ENCODE measurements around the gene TNNI2. TPM values are rescaled to one million over a fixed set of nuclear protein-coding genes. Genes with fewer than 3 reads are reported as not detected.

Gene TNNI2
- total and polyA plus RNA-seq, 2 donors (not counting 3 experiments of a cell fraction or from before 2014, with no cell fraction given) = not detected

DNA sequence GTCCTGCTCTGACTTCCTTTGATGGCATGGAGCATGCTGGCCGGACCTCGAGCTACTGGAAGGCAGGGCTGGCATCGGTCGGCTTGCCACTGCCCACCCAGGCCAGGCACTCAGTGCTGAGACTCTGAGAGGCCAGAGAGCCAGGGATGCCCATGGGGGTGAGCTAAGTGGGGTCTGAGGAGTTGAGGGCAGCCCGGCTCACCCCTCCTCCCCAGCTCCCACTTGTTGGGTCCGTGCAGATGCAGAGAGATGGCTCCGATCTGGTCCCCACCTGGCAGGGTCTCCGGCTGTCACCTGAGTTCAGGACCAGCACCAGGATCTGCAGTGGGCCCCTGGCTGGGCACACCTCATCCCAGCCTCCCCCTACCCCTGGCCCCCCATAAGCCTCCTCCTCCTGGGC, 27.4 kb downstream of the TNNI2 start:
- Histone ChIP-seq H3K9me1 (replicated peaks; ENCODE audit: control insufficient read depth, extremely low read depth, insufficient read depth, low read length) (no peaks in the 10 kb centered on the region), H4K20me1 (replicated peaks; ENCODE audit: control insufficient read depth, extremely low read depth, insufficient read depth, low read length) (no peaks in the 10 kb centered on the region), H3K27ac (ENCODE audit: insufficient read depth, low read depth, low read length) (no peak overlapping the region), H3K4me3 (replicated peaks in 1 of 3; ENCODE audit: insufficient read depth in 1 of 3, low read depth in 1 of 3, low read length in 3 of 3) (no peak overlapping the region), H3K9me3 (replicated peaks; ENCODE audit: control insufficient read depth, insufficient read depth, low read length) (no peaks in the 10 kb centered on the region), H3K27me3 (ENCODE audit: control insufficient read depth in 2 of 2, insufficient read depth in 2 of 2, low read length in 2 of 2) (peaks cover 0 to 3% of the 10 kb centered on the region in 2 experiments), H3K36me3 (ENCODE audit: control insufficient read depth in 2 of 2, extremely low read depth in 1 of 2, insufficient read depth in 2 of 2, low read length in 2 of 2) (no peaks in the 10 kb centered on the region), H3K9ac (replicated peaks; ENCODE audit: extremely low read depth, insufficient read depth, low read length) (no peak overlapping the region), H3K4me2 (ENCODE audit: insufficient read depth, low read length) (no peak overlapping the region), H3K79me2 (ENCODE audit: control insufficient read depth, insufficient read depth, low read length) (no peaks in the 10 kb centered on the region), H2AFZ (ENCODE audit: low read depth, low read length) (no peak overlapping the region), H3K4me1 (ENCODE audit: control insufficient read depth, extremely low read depth, insufficient read depth, low read length) (peaks cover 12% of the 10 kb centered on the region)
- no peak for FAIRE-seq
- BruUV-seq (replicated peaks) = no TSS peak
- intact Hi-C loops (cut with micrococcal nuclease) (no loop called here), dilution Hi-C loops (cut with MboI; ENCODE audit: extremely low pct_ligation_motif_present, low sequenced_read_pairs) (no loop called here)
- DNase-seq (ENCODE audit: low read depth, low spot score) = no peak
- TF ChIP-seq FOS (IDR thresholded peaks at IDR 0.05; ENCODE audit: borderline replicate concordance, insufficient read depth, low read length) = no peak
- no peak for TF ChIP-seq EZH2 (IDR thresholded peaks at IDR 0.05; ENCODE audit: borderline replicate concordance, low read depth, low read length, severe bottlenecking)
- no peak for TF ChIP-seq POLR2AphosphoS5 (IDR thresholded peaks at IDR 0.05; ENCODE audit: insufficient read depth, low read depth, low read length)
- no peak for TF ChIP-seq MYC (IDR thresholded peaks at IDR 0.05; ENCODE audit: low read depth, low read length)
- TF ChIP-seq GATA2 (IDR thresholded peaks at IDR 0.05; ENCODE audit: insufficient read depth, insufficient read length, low read depth, low read length) = no peak
- TF ChIP-seq, protein P1, sequence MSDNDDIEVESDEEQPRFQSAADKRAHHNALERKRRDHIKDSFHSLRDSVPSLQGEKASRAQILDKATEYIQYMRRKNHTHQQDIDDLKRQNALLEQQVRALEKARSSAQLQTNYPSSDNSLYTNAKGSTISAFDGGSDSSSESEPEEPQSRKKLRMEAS (IDR thresholded peaks at IDR 0.05; ENCODE audit: insufficient read depth, insufficient read length) = no peak
- TF ChIP-seq POLR2A (IDR thresholded peaks at IDR 0.05; ENCODE audit: low read depth, low read length) = no peak
- TF ChIP-seq, protein P2, sequence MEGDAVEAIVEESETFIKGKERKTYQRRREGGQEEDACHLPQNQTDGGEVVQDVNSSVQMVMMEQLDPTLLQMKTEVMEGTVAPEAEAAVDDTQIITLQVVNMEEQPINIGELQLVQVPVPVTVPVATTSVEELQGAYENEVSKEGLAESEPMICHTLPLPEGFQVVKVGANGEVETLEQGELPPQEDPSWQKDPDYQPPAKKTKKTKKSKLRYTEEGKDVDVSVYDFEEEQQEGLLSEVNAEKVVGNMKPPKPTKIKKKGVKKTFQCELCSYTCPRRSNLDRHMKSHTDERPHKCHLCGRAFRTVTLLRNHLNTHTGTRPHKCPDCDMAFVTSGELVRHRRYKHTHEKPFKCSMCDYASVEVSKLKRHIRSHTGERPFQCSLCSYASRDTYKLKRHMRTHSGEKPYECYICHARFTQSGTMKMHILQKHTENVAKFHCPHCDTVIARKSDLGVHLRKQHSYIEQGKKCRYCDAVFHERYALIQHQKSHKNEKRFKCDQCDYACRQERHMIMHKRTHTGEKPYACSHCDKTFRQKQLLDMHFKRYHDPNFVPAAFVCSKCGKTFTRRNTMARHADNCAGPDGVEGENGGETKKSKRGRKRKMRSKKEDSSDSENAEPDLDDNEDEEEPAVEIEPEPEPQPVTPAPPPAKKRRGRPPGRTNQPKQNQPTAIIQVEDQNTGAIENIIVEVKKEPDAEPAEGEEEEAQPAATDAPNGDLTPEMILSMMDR (IDR thresholded peaks at IDR 0.05; ENCODE audit: extremely low read depth in 1 of 2, insufficient read depth in 1 of 2, low read depth in 1 of 2, low read length in 2 of 2) = no peak
- ChIA-PET CTCF (interaction anchor here (1.5 to 3.9 kb wide), 3 partner anchors 10 to 214 kb away, joined by 4 to 21 read pairs (median 8); no protein-coding TSS in a partner anchor), POLR2A (no interaction called here)
